HepG2 (cell line): Measurements from ENCODE around the gene TP53TG5. TPM values are rescaled to one million over a fixed set of nuclear protein-coding genes. Genes with fewer than 3 reads are reported as not detected.

Experiments used
- ATAC-seq: fragments of 200-7000 bp; cut with Tn5 transposase; 3 replicates; pipeline ENCODE4 v1.9.1; 2020; ENCODE audit warnings: mild to moderate bottlenecking, moderate library complexity
- BruUV-seq: library from RNA; stranded (reverse); fragments of 400-500 nt; replicated peaks from 2 replicates; lab custom pipeline; 2021; lab: Mats Ljungman, UMichigan
- CTCF ChIA-PET: fragments of 300-600 bp; formaldehyde crosslinking; extraction: SDS; loops from one replicate; lab custom pipeline; 2021; ENCODE audit warnings: low total read pairs, inconsistent platforms, low intra/inter-chr PET ratio; lab: Yijun Ruan, JAX
- POLR2A ChIA-PET: fragments of 350-600 bp; sonication (Branson Sonifier 250); formaldehyde crosslinking; loops from one replicate; lab custom pipeline; 2020; ENCODE audit warnings: antibody characterized with exemption, inconsistent platforms; lab: Yijun Ruan, JAX
- DNase-seq: peaks from one replicate; pipeline ENCODE4 v3.0.0-alpha.2; 2015; ENCODE audit warnings: low spot score
- FAIRE-seq: peaks from 3 replicates; lab custom pipeline; 2011; peaks lifted over from hg19 to GRCh38; lab: Jason Lieb, UNC
- H2AFZ ChIP-seq: one replicate; pipeline ENCODE4 v1.6.1; 2011; ENCODE audit warnings: low read length, inconsistent platforms
- H3K27ac ChIP-seq: fragments of 300-600 bp; 3 replicates; pipeline ENCODE4 v1.8.0; 2011; ENCODE audit warnings: mixed run types, mild to moderate bottlenecking, mixed read lengths, low read length, inconsistent platforms; ENCODE audit not compliant: insufficient read depth; ENCODE audit errors: extremely low read length
- H3K27me3 ChIP-seq, 2 experiments: fragments of 200-600 bp in 1 of 2; 2 replicates in 1 of 2; 3 replicates in 1 of 2; pipeline versions ENCODE4 v1.6.0 to v1.8.0; 2011; ENCODE audit warnings: low read length in 2 of 2, mild to moderate bottlenecking in 2 of 2, moderate library complexity in 2 of 2, inconsistent platforms in 1 of 2; ENCODE audit not compliant: insufficient read depth in 2 of 2, control insufficient read depth in 1 of 2
- H3K36me3 ChIP-seq, 2 experiments: fragments of 200-600 bp in 1 of 2; replicated peaks in 1 of 2; 2 replicates in 1 of 2; 3 replicates in 1 of 2; pipeline versions ENCODE4 v1.5.1 to v1.8.0; 2011; ENCODE audit warnings: low read length in 2 of 2, inconsistent platforms in 1 of 2; ENCODE audit not compliant: insufficient read depth in 2 of 2, control insufficient read depth in 1 of 2
- H3K4me1 ChIP-seq: 2 replicates; pipeline ENCODE4 v1.5.1; 2012; ENCODE audit warnings: low read length, inconsistent platforms; ENCODE audit not compliant: insufficient read depth
- H3K4me2 ChIP-seq: 2 replicates; pipeline ENCODE4 v1.6.0; 2011; ENCODE audit warnings: low read depth, low read length, inconsistent platforms
- H3K4me3 ChIP-seq, 3 experiments: fragments of 200-600 bp in 1 of 3; sonication (generic), shearing (Covaris generic) in 1 of 3; replicated peaks in 1 of 3; 2 replicates each; pipeline ENCODE4 v1.5.1; 2011 to 2016; ENCODE audit warnings: low read length in 3 of 3, inconsistent platforms in 2 of 3, low read depth in 2 of 3, mild to moderate bottlenecking in 2 of 3, control low read depth in 1 of 3, mixed read lengths in 1 of 3; ENCODE audit not compliant: insufficient read depth in 1 of 3
- H3K79me2 ChIP-seq: one replicate; pipeline ENCODE4 v1.6.1; 2011; ENCODE audit warnings: low read length, inconsistent platforms; ENCODE audit not compliant: insufficient read depth
- H3K9ac ChIP-seq: 2 replicates; pipeline ENCODE4 v1.6.0; 2011; ENCODE audit warnings: mild to moderate bottlenecking, low read depth, low read length, inconsistent platforms; ENCODE audit not compliant: insufficient read depth
- H3K9me3 ChIP-seq: 2 replicates; pipeline ENCODE4 v1.5.1; 2012; ENCODE audit warnings: mild to moderate bottlenecking, low read length
- H4K20me1 ChIP-seq: 2 replicates; pipeline ENCODE4 v1.6.0; 2011; ENCODE audit warnings: inconsistent platforms, mild to moderate bottlenecking, low read length, moderate library complexity; ENCODE audit not compliant: insufficient read depth
- ATF7-NPFF ChIP-seq: sonication (generic); formaldehyde crosslinking; IDR thresholded peaks from 2 replicates; pipeline ENCODE4 v1.8.1; 2023; ENCODE audit warnings: mild to moderate bottlenecking, low read depth, missing genetic modification reagents, moderate library complexity
- HMGA1 ChIP-seq: sonication (generic); formaldehyde crosslinking; conservative IDR thresholded peaks from 2 replicates; pipeline ENCODE4 v1.4.0; 2020; ENCODE audit warnings: missing genetic modification reagents
- MBD4 ChIP-seq: IDR thresholded peaks from 2 replicates; pipeline ENCODE4 v1.6.1; 2012; ENCODE audit warnings: low read length, inconsistent platforms, borderline replicate concordance
- SIX4 ChIP-seq: sonication (generic); formaldehyde crosslinking; IDR thresholded peaks from 2 replicates; pipeline ENCODE4 v1.4.0; 2020; ENCODE audit warnings: missing genetic modification reagents
- SPEN ChIP-seq: sonication (generic); formaldehyde crosslinking; IDR thresholded peaks from 2 replicates; pipeline ENCODE4 v1.5.1; 2020; ENCODE audit warnings: low read depth, mild to moderate bottlenecking, missing genetic modification reagents
- YEATS4 ChIP-seq: sonication (generic); formaldehyde crosslinking; IDR thresholded peaks from 2 replicates; pipeline ENCODE4 v1.4.0; 2020; ENCODE audit warnings: missing genetic modification reagents, borderline replicate concordance
- ZNF33B ChIP-seq: sonication (generic); formaldehyde crosslinking; IDR thresholded peaks from 2 replicates; pipeline ENCODE4 v1.5.1; 2020; ENCODE audit warnings: mild to moderate bottlenecking, missing genetic modification reagents
- ZNF546 ChIP-seq: sonication (generic); formaldehyde crosslinking; conservative IDR thresholded peaks from 2 replicates; pipeline ENCODE4 v1.8.1; 2023; ENCODE audit warnings: mild to moderate bottlenecking, missing genetic modification reagents
- ZNF746 ChIP-seq: sonication (generic); formaldehyde crosslinking; IDR thresholded peaks from 2 replicates; pipeline ENCODE4 v1.8.0; 2022; ENCODE audit warnings: mild to moderate bottlenecking, missing genetic modification reagents
- WGBS: methylation state at CpG from one replicate; pipeline ENCODE4 v1.1.6; 2017; ENCODE audit warnings: low lambda C conversion rate; 5-methylcytosine and 5-hydroxymethylcytosine counted together
- in situ Hi-C: cut with HindIII; loops from 2 replicates; pipeline ENCODE4 v1.10.0; 2017; ENCODE audit warnings: low pct_unique_long_range_greater_than_20kb; ENCODE audit not compliant: extremely low pct_ligation_motif_present
- intact Hi-C: fragments of 100-400 bp; cut with micrococcal nuclease; formaldehyde crosslinking; loops from one replicate; pipeline ENCODE4 v1.10.0; 2022; ENCODE audit not compliant: unreplicated experiment
- polyA plus RNA-seq, 8 experiments: library from polyadenylated mRNA; depleted of rRNA in 3 of 8; stranded (reverse) in 7 of 8; unstranded in 1 of 8; fragments of >200 nt; fragmentation: Illumina TruSeq in 4 of 8; extraction: Trizol in 4 of 8; gene quantifications; 2 replicates each; pipeline versions ENCODE4 v1.2.1 to v1.2.3, GENCODE V29; 2011 to 2016; ENCODE audit warnings: low read depth in 4 of 8, missing spikeins in 1 of 8, mixed read lengths in 1 of 8; ENCODE audit not compliant: insufficient read depth in 1 of 8
- total RNA-seq, 5 experiments: library from RNA; depleted of rRNA; stranded (reverse); fragments of >200 nt; fragmentation: Illumina TruSeq; extraction: Trizol; gene quantifications; 2 replicates each; pipeline ENCODE4 v1.2.3, GENCODE V29; 2016; ENCODE audit warnings: low read depth in 1 of 5
- TF ChIP-seq, protein P1 (sequence below): sonication (generic); formaldehyde crosslinking; conservative IDR thresholded peaks from 2 replicates; pipeline ENCODE4 v1.5.0; 2020; ENCODE audit warnings: missing genetic modification reagents
- TF ChIP-seq, protein P2 (sequence below): sonication (generic); formaldehyde crosslinking; IDR thresholded peaks from 2 replicates; pipeline ENCODE4 v1.4.0; 2020; ENCODE audit warnings: missing genetic modification reagents, low read depth, mild to moderate bottlenecking, borderline replicate concordance
- TF ChIP-seq, protein P3 (sequence below): sonication (generic); formaldehyde crosslinking; IDR thresholded peaks from 2 replicates; pipeline ENCODE4 v1.4.0; 2020; ENCODE audit warnings: missing genetic modification reagents
- TF ChIP-seq, protein P4 (sequence below): IDR thresholded peaks from 2 replicates; pipeline ENCODE4 v1.6.1; 2016; ENCODE audit warnings: missing genetic modification reagents, missing compliant biosample characterization
- TF ChIP-seq, protein P5 (sequence below): sonication (generic); formaldehyde crosslinking; IDR thresholded peaks from 2 replicates; pipeline ENCODE4 v1.4.0; 2020; ENCODE audit warnings: missing genetic modification reagents, mild to moderate bottlenecking, borderline replicate concordance

Gene TP53TG5
- total and polyA plus RNA-seq, 2 of the 13 experiments (the other 11 are each of a cell fraction or from before 2014, with no cell fraction given), result 0.11 TPM; not detected in 1

DNA sequence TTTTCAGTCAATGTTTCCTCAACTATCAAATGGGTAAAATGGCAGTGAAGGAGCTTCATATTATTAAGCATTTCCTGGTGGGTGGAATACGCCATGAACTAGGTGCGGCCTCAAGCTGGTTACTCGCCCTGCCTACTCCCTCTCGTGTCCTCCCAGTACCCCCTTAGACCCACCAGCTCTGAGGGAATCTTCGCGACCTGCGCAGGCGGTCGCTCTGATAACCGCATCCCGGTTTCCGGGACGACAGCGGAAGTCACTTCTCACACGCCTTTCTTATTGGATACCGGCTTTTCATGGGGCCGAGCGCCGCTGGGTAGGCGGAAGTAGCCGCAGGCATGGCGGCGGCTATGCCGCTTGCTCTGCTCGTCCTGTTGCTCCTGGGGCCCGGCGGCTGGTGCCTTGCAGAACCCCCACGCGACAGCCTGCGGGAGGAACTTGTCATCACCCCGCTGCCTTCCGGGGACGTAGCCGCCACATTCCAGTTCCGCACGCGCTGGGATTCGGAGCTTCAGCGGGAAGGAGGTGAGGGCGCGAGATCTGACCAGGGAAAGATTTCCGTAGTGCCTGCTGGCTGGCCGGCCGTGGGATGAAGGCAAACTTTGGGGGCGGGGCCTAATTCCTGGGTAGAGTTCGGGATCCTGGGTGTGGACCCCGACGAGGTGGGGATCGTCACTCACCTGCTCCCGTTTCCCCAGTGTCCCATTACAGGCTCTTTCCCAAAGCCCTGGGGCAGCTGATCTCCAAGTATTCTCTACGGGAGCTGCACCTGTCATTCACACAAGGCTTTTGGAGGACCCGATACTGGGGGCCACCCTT is 37.9 kb upstream of the TP53TG5 start, which contains the start of gene PIGT:
Gene PIGT (plus strand): TSS at position 320 of the 816 bp plus-strand sequence. CDS start 16 bp downstream, at position 336.
- WGBS, result 1% methylated on average over 39 of the region's 52 CpGs
- TF ChIP-seq, protein P1, sequence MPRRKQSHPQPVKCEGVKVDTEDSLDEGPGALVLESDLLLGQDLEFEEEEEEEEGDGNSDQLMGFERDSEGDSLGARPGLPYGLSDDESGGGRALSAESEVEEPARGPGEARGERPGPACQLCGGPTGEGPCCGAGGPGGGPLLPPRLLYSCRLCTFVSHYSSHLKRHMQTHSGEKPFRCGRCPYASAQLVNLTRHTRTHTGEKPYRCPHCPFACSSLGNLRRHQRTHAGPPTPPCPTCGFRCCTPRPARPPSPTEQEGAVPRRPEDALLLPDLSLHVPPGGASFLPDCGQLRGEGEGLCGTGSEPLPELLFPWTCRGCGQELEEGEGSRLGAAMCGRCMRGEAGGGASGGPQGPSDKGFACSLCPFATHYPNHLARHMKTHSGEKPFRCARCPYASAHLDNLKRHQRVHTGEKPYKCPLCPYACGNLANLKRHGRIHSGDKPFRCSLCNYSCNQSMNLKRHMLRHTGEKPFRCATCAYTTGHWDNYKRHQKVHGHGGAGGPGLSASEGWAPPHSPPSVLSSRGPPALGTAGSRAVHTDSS (CRISPR knock-in tag), result 0 out of 2 replicates have a peak, but pooled peaks have one; percentile 92
- TF ChIP-seq SIX4 (CRISPR knock-in tag), result no peak
- TF ChIP-seq, protein P2, sequence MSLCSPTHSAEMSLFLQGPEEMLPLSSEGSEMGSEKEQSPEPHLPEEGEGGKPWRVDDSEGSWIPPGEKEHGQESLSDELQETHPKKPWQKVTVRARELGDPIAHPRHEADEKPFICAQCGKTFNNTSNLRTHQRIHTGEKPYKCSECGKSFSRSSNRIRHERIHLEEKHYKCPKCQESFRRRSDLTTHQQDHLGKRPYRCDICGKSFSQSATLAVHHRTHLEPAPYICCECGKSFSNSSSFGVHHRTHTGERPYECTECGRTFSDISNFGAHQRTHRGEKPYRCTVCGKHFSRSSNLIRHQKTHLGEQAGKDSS, result peak; percentile 58; the same call in 1 of the 2 replicates
- TF ChIP-seq HMGA1 (CRISPR knock-in tag), result no peak
- TF ChIP-seq, protein P3, sequence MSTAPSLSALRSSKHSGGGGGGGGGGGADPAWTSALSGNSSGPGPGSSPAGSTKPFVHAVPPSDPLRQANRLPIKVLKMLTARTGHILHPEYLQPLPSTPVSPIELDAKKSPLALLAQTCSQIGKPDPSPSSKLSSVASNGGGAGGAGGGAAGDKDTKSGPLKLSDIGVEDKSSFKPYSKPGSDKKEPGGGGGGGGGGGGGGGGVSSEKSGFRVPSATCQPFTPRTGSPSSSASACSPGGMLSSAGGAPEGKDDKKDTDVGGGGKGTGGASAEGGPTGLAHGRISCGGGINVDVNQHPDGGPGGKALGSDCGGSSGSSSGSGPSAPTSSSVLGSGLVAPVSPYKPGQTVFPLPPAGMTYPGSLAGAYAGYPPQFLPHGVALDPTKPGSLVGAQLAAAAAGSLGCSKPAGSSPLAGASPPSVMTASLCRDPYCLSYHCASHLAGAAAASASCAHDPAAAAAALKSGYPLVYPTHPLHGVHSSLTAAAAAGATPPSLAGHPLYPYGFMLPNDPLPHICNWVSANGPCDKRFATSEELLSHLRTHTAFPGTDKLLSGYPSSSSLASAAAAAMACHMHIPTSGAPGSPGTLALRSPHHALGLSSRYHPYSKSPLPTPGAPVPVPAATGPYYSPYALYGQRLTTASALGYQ (CRISPR knock-in tag), result peak; percentile 75; the same call in 1 of the 2 replicates
- TF ChIP-seq ZNF546 (CRISPR knock-in tag), result no peak
- TF ChIP-seq, protein P4, sequence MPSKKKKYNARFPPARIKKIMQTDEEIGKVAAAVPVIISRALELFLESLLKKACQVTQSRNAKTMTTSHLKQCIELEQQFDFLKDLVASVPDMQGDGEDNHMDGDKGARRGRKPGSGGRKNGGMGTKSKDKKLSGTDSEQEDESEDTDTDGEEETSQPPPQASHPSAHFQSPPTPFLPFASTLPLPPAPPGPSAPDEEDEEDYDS (CRISPR knock-in tag), result peak; percentile 92
- peak; percentile 89 for TF ChIP-seq ATF7-NPFF (CRISPR knock-in tag)
- no peak for TF ChIP-seq MBD4
- peak; percentile 82 for TF ChIP-seq ZNF33B (CRISPR knock-in tag)
- TF ChIP-seq, protein P5, sequence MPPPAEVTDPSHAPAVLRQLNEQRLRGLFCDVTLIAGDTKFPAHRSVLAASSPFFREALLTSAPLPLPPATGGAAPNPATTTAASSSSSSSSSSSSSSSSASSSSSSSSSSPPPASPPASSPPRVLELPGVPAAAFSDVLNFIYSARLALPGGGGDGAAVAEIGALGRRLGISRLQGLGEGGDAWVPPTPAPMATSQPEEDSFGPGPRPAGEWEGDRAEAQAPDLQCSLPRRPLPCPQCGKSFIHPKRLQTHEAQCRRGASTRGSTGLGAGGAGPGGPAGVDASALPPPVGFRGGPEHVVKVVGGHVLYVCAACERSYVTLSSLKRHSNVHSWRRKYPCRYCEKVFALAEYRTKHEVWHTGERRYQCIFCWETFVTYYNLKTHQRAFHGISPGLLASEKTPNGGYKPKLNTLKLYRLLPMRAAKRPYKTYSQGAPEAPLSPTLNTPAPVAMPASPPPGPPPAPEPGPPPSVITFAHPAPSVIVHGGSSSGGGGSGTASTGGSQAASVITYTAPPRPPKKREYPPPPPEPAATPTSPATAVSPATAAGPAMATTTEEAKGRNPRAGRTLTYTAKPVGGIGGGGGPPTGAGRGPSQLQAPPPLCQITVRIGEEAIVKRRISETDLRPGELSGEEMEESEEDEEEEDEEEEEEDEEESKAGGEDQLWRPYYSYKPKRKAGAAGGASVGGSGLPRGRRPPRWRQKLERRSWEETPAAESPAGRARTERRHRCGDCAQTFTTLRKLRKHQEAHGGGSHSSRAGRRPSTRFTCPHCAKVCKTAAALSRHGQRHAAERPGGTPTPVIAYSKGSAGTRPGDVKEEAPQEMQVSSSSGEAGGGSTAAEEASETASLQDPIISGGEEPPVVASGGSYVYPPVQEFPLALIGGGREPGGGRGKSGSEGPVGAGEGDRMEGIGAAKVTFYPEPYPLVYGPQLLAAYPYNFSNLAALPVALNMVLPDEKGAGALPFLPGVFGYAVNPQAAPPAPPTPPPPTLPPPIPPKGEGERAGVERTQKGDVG (CRISPR knock-in tag), result peak; percentile 93; the same call in 1 of the 2 replicates
- peak; percentile 91 for TF ChIP-seq SPEN (CRISPR knock-in tag)
- peak; percentile 93 for TF ChIP-seq YEATS4 (CRISPR knock-in tag)
- TF ChIP-seq ZNF746 (CRISPR knock-in tag), result peak; percentile 50; the same call in 1 of the 2 replicates

More for the DNA sequence above, 37.9 kb upstream of the TP53TG5 start, which contains the start of gene PIGT:
- no TSS peak for BruUV-seq
- Histone ChIP-seq H2AFZ (peak within 1 kb of the TSS; percentile 82), H4K20me1 (no peaks in the 10 kb centered on the region), H3K4me3 (peak within 1 kb of the TSS; percentile 84 to 97 (median 86)), H3K79me2 (peaks cover 17% of the 10 kb centered on the region), H3K9ac (peak within 1 kb of the TSS; percentile 89), H3K27ac (peak within 1 kb of the TSS; percentile 62), H3K27me3 (no peaks in the 10 kb centered on the region; a peak in 1 of 5 replicates), H3K4me2 (peak within 1 kb of the TSS; percentile 97), H3K4me1 (peaks cover 31% of the 10 kb centered on the region), H3K36me3 (peaks cover 20 to 30% of the 10 kb centered on the region in 2 experiments), H3K9me3 (no peaks in the 10 kb centered on the region)
- intact Hi-C loops (loop anchor here (1.0 to 5.0 kb wide), 4 partner anchors 41 to 93 kb away; partner anchors contain the start of gene SYS1), in situ Hi-C loops (no loop called here)
- peak; percentile 99 for ATAC-seq
- DNase-seq, result peak; percentile 93
- CTCF ChIA-PET, result interaction anchor here (0.6 kb wide), 1 partner anchor 10 kb away, joined by 3 read pairs; no protein-coding TSS in a partner anchor
- FAIRE-seq, result peak; percentile 83
- POLR2A ChIA-PET, result interaction anchor here (0.7 to 2.4 kb wide), 25 partner anchors 10 to 948 kb away, joined by 3 to 52 read pairs (median 5); partner anchors contain the start of genes SDC4, SNX21, SYS1 and TNNC2
